ENCODE results near the gene INSR.

GRCh38 chr19:7258840-7259395 is 35.3 kb downstream of the INSR start:
- TF ChIP-seq EP300 (IDR thresholded peaks at IDR 0.05) (no peak), CTCF (IDR thresholded peaks at IDR 0.05) (no peak), POLR2A (IDR thresholded peaks at IDR 0.05) (no peak)
